RPMI7951 (cell line): ENCODE results near the gene ITGA11. TPM values are rescaled to one million over a fixed set of nuclear protein-coding genes. Genes with fewer than 3 reads are reported as not detected.
A peak's percentile ranks its signal among the peaks of the same experiment; 100 is the strongest.

Experiments used
- DNase-seq: peaks from one replicate; pipeline ENCODE4 v3.0.0-alpha.2; 2012; ENCODE audit warnings: low read depth
- total RNA-seq: library from RNA; depleted of rRNA; stranded (reverse); fragments of >200 nt; shearing (Covaris generic); gene quantifications from 2 replicates; pipeline ENCODE4 v1.2.3, GENCODE V29; 2014

ITGA11 gene
- total RNA-seq, 1 experiment from 2014 or later, result 102 TPM

- no peak for DNase-seq
Observed at GRCh38 chr15:68424754-68425390, 7.1 kb downstream of the ITGA11 start.

- no peak for DNase-seq
Observed at GRCh38 chr15:68423359-68424296, 8.3 kb downstream of the ITGA11 start.

DNA sequence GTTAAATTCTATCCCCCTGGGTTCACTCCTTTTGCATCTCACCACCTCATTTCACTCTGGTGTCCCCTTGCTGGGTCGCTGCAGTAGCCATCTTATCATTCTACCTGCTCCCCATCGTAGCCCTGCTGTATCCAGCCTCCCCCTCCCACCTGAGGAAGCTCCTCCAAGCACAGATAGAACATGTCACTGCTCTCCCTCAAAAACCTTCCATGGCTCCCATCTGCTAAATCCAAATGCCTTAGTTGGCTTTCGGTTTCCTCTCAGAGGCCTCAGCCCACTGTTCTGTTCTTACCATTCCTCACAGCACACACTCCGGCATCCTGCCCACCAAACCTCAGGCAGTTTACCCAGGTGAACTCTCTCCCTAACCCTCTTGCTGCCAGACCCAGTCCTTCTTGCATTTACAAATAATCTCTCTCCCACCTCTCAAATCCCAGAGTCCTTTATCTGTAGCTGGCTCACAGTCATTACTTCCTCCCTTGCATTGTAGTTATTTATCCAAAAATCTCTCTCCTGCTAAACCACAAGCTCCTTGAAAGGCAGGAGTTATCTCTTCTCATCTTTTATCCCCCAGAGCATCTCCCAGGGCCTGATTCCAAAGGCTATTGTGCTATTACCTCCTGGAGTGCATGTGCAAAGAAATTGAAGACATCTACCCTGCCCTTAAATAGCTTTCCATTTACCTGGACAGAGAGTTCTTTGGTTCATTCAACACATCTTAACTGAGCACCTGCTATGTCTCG lies 9.4 kb downstream of the ITGA11 start:
- peak; percentile 61 for DNase-seq

DNA sequence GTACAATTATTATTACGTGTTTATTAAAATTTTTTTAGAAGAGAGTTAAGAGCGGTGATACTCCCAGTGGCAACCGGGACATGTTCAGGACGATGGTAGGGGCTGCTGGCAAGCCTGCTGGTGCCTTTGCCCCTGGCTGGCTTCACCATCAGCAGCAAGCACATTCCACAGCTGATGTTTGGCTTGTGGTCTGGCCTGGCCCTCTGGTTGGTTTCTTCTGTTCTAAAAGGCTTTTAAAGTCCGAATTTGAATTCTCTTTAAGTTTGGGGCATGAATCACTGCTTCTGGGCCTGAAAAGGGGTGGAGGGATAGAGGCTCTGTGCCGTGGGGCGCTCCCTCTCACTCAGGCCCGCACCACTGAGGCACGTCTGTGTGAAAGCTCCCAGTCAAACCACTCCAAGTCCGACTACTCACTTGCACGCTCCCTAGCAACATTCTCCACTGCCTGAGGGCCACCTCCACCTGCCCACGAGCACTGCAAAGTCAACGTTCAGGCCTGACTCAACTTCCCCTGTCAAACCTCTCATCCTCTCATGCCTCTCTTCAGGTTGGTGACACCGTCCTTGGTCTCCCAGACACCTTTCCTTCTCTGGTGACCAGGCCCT lies 10.1 kb downstream of the ITGA11 start:
- peak; percentile 85 for DNase-seq

DNA sequence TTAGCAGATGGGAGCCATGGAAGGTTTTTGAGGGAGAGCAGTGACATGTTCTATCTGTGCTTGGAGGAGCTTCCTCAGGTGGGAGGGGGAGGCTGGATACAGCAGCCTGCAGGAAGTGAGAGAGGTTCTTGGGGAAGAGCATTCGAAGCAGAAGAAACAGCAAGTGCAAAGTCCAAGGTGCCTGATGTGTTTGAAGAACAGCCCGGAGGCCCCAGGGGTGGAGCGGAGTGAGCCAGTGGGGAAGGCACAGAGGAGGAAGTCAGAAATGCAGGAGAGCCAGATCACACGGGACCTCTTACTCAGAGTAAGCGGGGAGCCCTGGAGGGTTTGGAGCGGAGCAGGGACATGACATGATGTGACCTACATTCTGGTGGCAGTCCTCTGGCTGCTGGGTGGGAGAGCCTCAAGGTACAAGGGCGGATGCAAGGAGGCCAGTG lies 10.8 kb downstream of the ITGA11 start:
- peak; percentile 40 for DNase-seq

- DNase-seq, result peak; percentile 64
Observed at GRCh38 chr15:68420186-68420684, 11.7 kb downstream of the ITGA11 start.

- DNase-seq, result peak; percentile 38
Observed at GRCh38 chr15:68419301-68420175, 12.4 kb downstream of the ITGA11 start.

DNA sequence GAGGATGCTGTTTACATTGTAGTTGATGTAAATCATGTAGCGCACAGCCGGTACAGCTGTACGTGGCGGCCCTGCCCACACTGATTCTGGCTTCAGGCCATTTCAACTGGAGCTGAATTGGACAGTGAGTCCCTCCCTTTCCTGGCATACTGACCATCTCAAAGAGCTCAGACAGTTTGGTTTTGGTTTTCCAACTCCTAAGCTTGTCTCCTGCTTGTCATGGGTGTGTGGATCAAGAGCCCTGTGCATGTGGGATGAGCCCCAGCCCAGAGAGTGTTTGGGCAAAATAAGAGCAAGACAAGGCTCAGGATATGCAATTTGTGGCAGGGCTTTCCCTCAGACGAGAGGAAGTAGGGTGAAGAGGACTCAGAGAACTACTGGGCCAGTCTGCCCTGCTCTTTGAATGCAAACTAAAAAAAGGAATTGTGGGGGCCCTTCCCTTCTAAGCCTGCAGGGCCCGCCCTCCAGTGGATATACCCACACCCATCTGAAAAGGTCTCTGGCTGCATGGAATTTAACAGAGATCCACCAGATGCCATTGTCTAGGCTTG lies 13.3 kb downstream of the ITGA11 start:
- DNase-seq, result peak; percentile 92

- no peak for DNase-seq
Observed at GRCh38 chr15:68417897-68418296, 14.1 kb downstream of the ITGA11 start.

- DNase-seq, result no peak
Observed at GRCh38 chr15:68417051-68417450, 14.9 kb downstream of the ITGA11 start.

- no peak for DNase-seq
Observed at GRCh38 chr15:68416158-68416535, 15.8 kb downstream of the ITGA11 start.

GRCh38 chr15:68415501-68416157 lies 16.3 kb downstream of the ITGA11 start:
- no peak for DNase-seq

DNA sequence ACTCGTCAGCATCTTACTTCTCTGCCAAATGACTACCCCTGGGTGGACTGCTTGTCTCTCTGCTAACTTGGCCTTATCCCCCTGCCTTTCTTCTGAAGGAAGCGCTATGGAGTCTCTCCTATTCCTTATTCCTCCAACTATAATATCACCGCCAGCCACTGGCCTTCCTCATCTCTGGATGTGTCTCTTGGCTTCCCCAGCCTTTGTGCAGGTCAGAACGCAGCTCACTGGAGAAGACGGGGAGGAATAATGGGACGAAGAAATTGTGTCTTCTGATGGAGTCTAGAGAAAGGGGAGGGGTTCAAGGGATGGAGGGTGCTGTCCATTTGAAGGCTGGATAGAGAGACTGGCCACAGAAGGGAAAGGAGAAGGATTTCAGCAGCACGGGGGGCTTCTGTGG lies 16.9 kb downstream of the ITGA11 start:
- no peak for DNase-seq

DNA sequence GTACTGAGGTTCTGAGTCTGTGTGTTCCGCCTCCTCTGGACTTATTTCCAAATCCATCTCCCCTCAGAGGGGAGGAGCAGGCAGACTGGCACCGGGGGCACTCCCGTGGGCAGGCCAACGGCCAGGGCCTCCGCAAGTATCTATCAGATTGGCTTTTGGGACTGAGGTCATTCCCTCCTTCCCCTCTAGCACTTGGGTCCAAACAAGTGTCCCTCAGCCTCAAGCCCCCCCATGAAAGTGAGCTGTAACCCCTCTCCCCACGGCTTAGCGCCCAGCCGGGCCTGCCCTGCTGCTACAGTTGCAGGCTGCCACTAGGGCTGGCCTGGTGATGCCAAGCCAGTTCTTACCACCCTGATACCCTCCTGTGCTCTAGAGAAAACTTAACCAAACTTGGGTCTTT lies 17.4 kb downstream of the ITGA11 start:
- no peak for DNase-seq

DNA sequence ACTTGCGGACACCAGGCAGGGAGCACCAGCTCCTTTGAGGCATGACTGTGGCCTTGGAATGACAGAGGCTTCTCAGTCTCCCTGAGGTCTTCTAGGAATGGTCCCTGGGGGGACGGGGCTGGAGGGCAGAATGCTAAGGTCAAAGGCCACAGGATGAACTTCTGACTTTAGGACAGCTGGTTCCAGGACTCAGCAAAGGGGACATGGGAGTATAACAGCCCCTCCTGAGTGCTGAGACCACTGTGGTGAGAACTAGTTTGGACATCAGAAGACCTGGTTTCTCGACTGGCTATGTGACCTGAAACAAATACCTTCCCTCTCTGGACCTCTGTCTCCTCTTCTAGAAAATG lies 17.8 kb downstream of the ITGA11 start:
- no peak for DNase-seq

DNA sequence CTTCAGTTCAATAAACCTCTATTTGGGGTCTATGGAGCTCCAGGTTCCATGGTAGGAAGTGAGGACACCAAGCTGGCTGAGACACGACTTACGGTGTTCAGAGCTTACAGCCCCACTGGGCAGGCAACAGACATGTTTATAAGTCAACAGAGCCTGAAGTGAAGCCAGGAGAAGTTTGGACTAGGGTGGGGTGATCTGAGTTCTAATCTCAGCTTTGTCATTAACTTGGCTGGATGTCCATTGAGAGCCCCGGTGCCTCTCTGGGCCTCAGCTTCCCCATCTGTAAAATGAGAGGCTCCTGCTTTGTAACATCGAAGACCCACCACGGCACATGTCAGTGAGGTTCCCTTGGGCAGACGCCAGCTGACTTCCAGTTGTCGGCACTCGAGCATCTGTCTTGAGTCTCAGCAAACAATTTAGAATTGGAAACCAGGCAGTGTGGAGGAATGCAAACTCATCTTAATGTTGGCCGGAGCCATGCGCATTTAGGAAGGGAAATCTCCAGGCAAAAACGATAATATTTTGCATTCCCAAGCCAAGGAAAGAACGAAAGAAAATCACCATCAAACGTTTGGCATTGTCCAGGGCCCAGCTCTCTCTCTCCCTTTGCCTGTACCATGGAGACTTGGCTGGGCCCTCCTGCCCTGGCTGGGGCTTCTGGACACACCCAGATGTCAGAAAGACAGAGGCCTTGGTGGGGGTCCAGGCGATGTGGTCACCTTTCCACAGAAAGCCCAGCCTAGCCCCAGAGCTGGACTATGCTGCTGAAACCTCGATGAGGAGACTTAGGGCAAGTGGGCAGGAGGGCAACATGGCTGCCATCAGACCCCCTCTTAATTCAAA lies 18.4 kb downstream of the ITGA11 start:
- DNase-seq, result no peak

- DNase-seq, result no peak
Observed at GRCh38 chr15:68412218-68412617, 19.7 kb downstream of the ITGA11 start.

DNA sequence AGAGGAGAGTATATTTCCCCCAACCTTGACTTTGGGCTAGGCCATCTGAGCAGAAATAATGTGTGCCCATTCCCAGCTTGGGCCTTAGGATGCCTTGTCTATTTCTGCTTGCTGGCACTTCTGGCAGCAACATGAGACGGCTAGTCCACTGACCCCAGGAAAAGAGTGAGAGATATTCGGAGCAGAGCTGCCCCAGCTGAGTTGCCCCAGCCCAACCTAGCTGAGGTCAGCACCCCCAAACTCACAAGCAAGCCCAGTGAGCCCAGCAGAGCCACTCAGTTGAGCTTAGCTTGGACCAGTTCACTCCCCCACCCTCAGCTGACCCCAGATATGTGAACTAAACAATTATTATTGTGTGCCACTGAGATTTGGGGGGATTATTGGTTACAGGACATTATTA lies 20.2 kb downstream of the ITGA11 start:
- DNase-seq, result no peak

- no peak for DNase-seq
Observed at GRCh38 chr15:68411343-68411675, 20.7 kb downstream of the ITGA11 start.
